ENCODE measurements around the gene ZFHX2. TPM values are rescaled to one million over a fixed set of nuclear protein-coding genes. Genes with fewer than 3 reads are reported as not detected.

The ZFHX2 gene
- polyA plus RNA-seq, 1 experiment: 0.09 TPM

DNA sequence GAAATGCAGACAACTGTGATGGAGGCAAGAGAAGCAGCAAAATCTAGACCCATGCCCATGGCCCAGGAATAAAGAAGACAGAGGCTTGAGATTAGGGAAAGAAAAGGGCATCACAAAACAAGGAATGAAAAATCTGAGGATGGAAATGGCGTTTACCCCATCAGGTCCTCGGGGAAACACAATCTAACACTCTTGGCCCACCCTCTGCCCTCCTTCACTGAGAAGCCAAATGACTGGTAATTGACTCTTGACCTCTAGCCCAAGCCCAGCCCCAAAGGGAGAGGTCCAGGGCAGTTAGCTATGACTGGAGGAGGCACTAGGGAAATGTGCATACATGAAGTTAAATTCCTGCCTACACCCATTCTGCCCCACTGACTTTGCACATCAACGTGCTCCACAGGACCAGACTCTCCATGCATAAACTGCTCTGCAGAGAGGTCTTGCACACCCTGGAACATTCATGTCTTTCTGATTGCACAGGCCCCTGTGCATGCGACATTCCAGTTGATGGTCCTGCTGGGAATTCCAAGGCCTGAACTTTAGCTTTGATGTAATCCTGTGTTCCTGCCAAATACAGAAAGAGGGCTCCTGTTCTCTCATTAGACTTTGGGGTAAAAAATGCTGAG is 5.7 kb downstream of the ZFHX2 start:
- no peak for DNase-seq (ENCODE audit: low read depth, low spot score)
- Histone ChIP-seq H3K9me3 (ENCODE audit: control insufficient read depth, insufficient read depth, low read length) (no peaks in the 10 kb centered on the region), H3K27ac (ENCODE audit: low read depth, low read length) (no peak overlapping the region), H3K27me3 (ENCODE audit: control insufficient read depth, insufficient read depth, low read length) (peaks cover 41% of the 10 kb centered on the region), H3K4me3 (ENCODE audit: low read depth, low read length) (no peak overlapping the region)
- TF ChIP-seq, protein P1, sequence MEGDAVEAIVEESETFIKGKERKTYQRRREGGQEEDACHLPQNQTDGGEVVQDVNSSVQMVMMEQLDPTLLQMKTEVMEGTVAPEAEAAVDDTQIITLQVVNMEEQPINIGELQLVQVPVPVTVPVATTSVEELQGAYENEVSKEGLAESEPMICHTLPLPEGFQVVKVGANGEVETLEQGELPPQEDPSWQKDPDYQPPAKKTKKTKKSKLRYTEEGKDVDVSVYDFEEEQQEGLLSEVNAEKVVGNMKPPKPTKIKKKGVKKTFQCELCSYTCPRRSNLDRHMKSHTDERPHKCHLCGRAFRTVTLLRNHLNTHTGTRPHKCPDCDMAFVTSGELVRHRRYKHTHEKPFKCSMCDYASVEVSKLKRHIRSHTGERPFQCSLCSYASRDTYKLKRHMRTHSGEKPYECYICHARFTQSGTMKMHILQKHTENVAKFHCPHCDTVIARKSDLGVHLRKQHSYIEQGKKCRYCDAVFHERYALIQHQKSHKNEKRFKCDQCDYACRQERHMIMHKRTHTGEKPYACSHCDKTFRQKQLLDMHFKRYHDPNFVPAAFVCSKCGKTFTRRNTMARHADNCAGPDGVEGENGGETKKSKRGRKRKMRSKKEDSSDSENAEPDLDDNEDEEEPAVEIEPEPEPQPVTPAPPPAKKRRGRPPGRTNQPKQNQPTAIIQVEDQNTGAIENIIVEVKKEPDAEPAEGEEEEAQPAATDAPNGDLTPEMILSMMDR (IDR thresholded peaks at IDR 0.05; ENCODE audit: low read depth, low read length): no peak
- POLR2A ChIA-PET: no interaction called here
- CTCF ChIA-PET: interaction anchor here (0.8 to 1.2 kb wide), 2 partner anchors 14 to 18 kb away, joined by 3 to 7 read pairs; no protein-coding TSS in a partner anchor

DNA sequence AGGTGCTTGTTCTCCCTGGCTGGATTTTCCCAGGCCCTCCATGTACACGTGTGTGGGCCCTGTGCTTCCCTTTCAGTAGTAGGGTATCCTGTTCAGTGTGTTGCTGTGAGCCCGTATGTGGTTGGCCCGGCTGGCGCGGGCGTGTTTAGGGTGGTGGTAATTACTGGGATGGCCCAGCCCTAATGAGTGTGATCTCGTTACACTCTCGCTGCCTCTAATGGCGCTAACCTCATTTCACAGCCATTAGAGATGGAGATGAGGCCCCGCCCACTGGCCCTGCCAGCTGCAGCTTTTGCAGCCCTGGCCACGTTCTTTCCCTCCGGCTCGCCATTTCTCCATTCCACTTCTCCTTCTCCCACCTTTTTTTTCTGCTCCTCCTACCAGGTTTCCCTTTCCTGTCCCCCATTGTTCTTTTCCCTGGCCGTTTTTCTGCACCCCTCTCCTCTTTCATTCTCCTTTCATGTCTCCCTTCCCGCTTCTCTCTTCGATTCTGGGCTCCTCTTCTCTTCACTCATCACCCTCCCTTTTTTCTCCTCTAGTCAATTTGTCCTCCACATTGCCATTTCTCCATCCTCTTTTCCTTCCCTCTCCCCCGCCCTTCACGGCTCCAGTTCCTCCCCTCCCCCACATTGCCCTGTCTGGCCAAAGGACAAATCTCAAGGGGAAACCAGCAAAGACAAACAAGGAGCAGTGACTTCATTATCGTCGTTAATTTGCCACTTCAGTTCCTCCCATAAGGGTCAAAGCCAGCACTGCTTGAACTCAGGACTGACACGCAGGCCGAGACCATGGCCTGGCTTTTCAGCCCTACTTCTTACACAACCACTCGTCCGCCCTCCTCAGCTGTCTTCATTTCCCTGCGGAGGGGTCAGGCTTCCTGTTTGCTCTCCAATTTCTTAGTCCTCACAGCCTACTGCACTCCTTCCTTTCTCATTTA is 6.8 kb downstream of the ZFHX2 start:
- peaks cover 30% of the 10 kb centered on the region for H3K27me3 ChIP-seq (ENCODE audit: control insufficient read depth, insufficient read depth, low read length)
- TF ChIP-seq, protein P1 (IDR thresholded peaks at IDR 0.05; ENCODE audit: low read depth, low read length): no peak
- H3K9me3 ChIP-seq (ENCODE audit: control insufficient read depth, insufficient read depth, low read length): no peaks in the 10 kb centered on the region
- no peak overlapping the region for H3K4me3 ChIP-seq (ENCODE audit: low read depth, low read length)
- POLR2A ChIA-PET: no interaction called here
- DNase-seq (ENCODE audit: low read depth, low spot score): no peak
- H3K27ac ChIP-seq (ENCODE audit: low read depth, low read length): no peak overlapping the region
- CTCF ChIA-PET: interaction anchor here (0.9 kb wide), 1 partner anchor 16 kb away, joined by 4 read pairs; no protein-coding TSS in a partner anchor

GRCh38 chr14:23543403-23543802 is 8.2 kb downstream of the ZFHX2 start:
- Histone ChIP-seq H3K4me3 (ENCODE audit: low read depth, low read length) (no peak overlapping the region), H3K27me3 (ENCODE audit: control insufficient read depth, insufficient read depth, low read length) (peaks cover 19% of the 10 kb centered on the region), H3K27ac (ENCODE audit: low read depth, low read length) (no peak overlapping the region), H3K9me3 (ENCODE audit: control insufficient read depth, insufficient read depth, low read length) (no peaks in the 10 kb centered on the region)
- no peak for DNase-seq (ENCODE audit: low read depth, low spot score)
- TF ChIP-seq, protein P1 (IDR thresholded peaks at IDR 0.05; ENCODE audit: low read depth, low read length): no peak
- ChIA-PET CTCF (interaction anchor here (1.2 kb wide), 1 partner anchor 16 kb away, joined by 9 read pairs; no protein-coding TSS in a partner anchor), POLR2A (no interaction called here)

- no peak for DNase-seq (ENCODE audit: low read depth, low spot score)
- POLR2A ChIA-PET: interaction anchor here (0.8 kb wide), 1 partner anchor 13 kb away, joined by 3 read pairs; no protein-coding TSS in a partner anchor
- Histone ChIP-seq H3K4me3 (ENCODE audit: low read depth, low read length) (no peak overlapping the region), H3K27me3 (ENCODE audit: control insufficient read depth, insufficient read depth, low read length) (peaks cover 14% of the 10 kb centered on the region), H3K27ac (ENCODE audit: low read depth, low read length) (no peak overlapping the region), H3K9me3 (ENCODE audit: control insufficient read depth, insufficient read depth, low read length) (no peaks in the 10 kb centered on the region)
- TF ChIP-seq, protein P1 (IDR thresholded peaks at IDR 0.05; ENCODE audit: low read depth, low read length): no peak
- CTCF ChIA-PET: no interaction called here
Observed at GRCh38 chr14:23542261-23542660, 9.3 kb downstream of the ZFHX2 start.

DNA sequence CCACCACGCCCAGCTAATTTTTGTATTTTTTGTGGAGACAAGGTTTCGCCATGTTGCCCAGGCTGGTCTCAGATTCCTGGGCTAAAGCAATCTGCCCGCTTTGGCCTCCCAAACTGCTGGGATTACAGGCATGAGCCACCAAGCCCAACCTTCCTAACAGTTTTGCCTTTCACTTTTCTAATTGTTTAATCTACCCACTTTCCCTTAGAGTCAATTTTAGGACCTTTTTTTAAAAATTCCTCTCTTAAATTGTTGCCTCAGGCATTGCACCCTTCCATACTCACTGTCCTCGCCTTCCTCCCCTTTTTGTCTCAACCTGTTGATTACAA is 11.5 kb downstream of the ZFHX2 start:
- Histone ChIP-seq H3K27ac (ENCODE audit: low read depth, low read length) (no peak overlapping the region), H3K4me3 (ENCODE audit: low read depth, low read length) (no peak overlapping the region), H3K27me3 (ENCODE audit: control insufficient read depth, insufficient read depth, low read length) (peaks cover 10% of the 10 kb centered on the region), H3K9me3 (ENCODE audit: control insufficient read depth, insufficient read depth, low read length) (no peaks in the 10 kb centered on the region)
- CTCF ChIA-PET: interaction anchor here (0.5 to 2.6 kb wide), 5 partner anchors 9 to 76 kb away, joined by 3 to 16 read pairs (median 5); no protein-coding TSS in a partner anchor
- POLR2A ChIA-PET: no interaction called here
- TF ChIP-seq, protein P1 (IDR thresholded peaks at IDR 0.05; ENCODE audit: low read depth, low read length): no peak
- no peak for DNase-seq (ENCODE audit: low read depth, low spot score)
